HCT116 (cell line): ENCODE measurements around the gene TESPA1. TPM values are rescaled to one million over a fixed set of nuclear protein-coding genes. Genes with fewer than 3 reads are reported as not detected.

Source experiments
- ATAC-seq: fragments of 200-7000 bp; cut with Tn5 transposase; 2 replicates; pipeline ENCODE4 v1.9.1; 2020; ENCODE audit warnings: mild to moderate bottlenecking, moderate library complexity
- BruUV-seq: library from RNA; stranded (reverse); fragments of 400-500 nt; replicated peaks from 2 replicates; lab custom pipeline; 2021; lab: Mats Ljungman, UMichigan
- CTCF ChIA-PET: fragments of 300-600 bp; sonication (Branson Sonifier 250); formaldehyde crosslinking; loops from one replicate; lab custom pipeline; 2021; ENCODE audit warnings: antibody characterized with exemption; lab: Charles Lee
- POLR2A ChIA-PET: fragments of 300-600, 350-600 bp; sonication (Branson Sonifier 250); formaldehyde crosslinking; loops from one replicate; lab custom pipeline; 2021; ENCODE audit warnings: antibody characterized with exemption; lab: Charles Lee
- RAD21 ChIA-PET, 2 experiments: fragments of 300-600 bp; sonication (Branson Sonifier 250); formaldehyde crosslinking; loops; one replicate each; lab custom pipeline; 2023; ENCODE audit warnings: low total read pairs in 2 of 2; ENCODE audit not compliant: uncharacterized antibody in 2 of 2, unreplicated experiment in 2 of 2, low non-redundant PET in 1 of 2; lab: Charles Lee
- DNase-seq: peaks from one replicate; pipeline ENCODE4 v3.0.0-alpha.2; 2010; ENCODE audit warnings: low read depth, low spot score
- H2AFZ ChIP-seq: fragments of 200-600 bp; shearing (Covaris generic), sonication (generic); 2 replicates; pipeline ENCODE4 v1.6.1; 2017; ENCODE audit warnings: low read depth, mixed run types, mixed read lengths, antibody characterized with exemption, low read length; ENCODE audit not compliant: poor library complexity, severe bottlenecking
- H3K27ac ChIP-seq: 2 replicates; pipeline ENCODE4 v1.5.1; 2012; ENCODE audit warnings: low read depth, low read length
- H3K27me3 ChIP-seq: fragments of 200-600 bp; sonication (generic); 2 replicates; pipeline ENCODE4 v1.6.1; 2016; ENCODE audit warnings: mixed run types, low read length, mixed read lengths; ENCODE audit not compliant: insufficient read depth
- H3K36me3 ChIP-seq, 2 experiments: fragments of 200-500 bp in 1 of 2; fragments of 200-600 bp in 1 of 2; sonication (Bioruptor generic) in 1 of 2; sonication (generic) in 1 of 2; 2 replicates each; pipeline versions ENCODE4 v1.5.1 to v1.6.1; 2014 to 2016; ENCODE audit warnings: low read length in 2 of 2, inconsistent platforms in 1 of 2, mixed read lengths in 1 of 2, mixed run types in 1 of 2; ENCODE audit not compliant: insufficient read depth in 2 of 2, control insufficient read depth in 1 of 2
- H3K4me1 ChIP-seq, 2 experiments: fragments of 200-600 bp in 1 of 2; sonication (generic) in 1 of 2; 2 replicates each; pipeline versions ENCODE4 v1.5.1 to v1.6.1; 2012 to 2017; ENCODE audit warnings: low read length in 2 of 2, inconsistent platforms in 1 of 2, mild to moderate bottlenecking in 1 of 2, mixed read lengths in 1 of 2, mixed run types in 1 of 2, moderate library complexity in 1 of 2; ENCODE audit not compliant: insufficient read depth in 2 of 2, control insufficient read depth in 1 of 2
- H3K4me2 ChIP-seq: fragments of 200-600 bp; sonication (generic); 2 replicates; pipeline ENCODE4 v1.6.1; 2017; ENCODE audit warnings: mixed run types, low read length, mixed read lengths
- H3K4me3 ChIP-seq, 2 experiments: fragments of 200-600 bp in 1 of 2; sonication (generic) in 1 of 2; replicated peaks in 1 of 2; 2 replicates each; pipeline ENCODE4 v1.5.1; 2011 to 2016; ENCODE audit warnings: low read length in 2 of 2, control low read depth in 1 of 2, low read depth in 1 of 2, mild to moderate bottlenecking in 1 of 2, mixed read lengths in 1 of 2, mixed run types in 1 of 2
- H3K79me2 ChIP-seq: fragments of 200-600 bp; sonication (generic); 2 replicates; pipeline ENCODE4 v1.6.1; 2017; ENCODE audit warnings: mild to moderate bottlenecking, mixed run types, low read length, moderate library complexity, mixed read lengths; ENCODE audit not compliant: insufficient read depth
- H3K9ac ChIP-seq: fragments of 200-600 bp; sonication (generic); 2 replicates; pipeline ENCODE4 v1.6.1; 2016; ENCODE audit warnings: low read length, mixed read lengths
- H3K9me2 ChIP-seq: fragments of 200-600 bp; sonication (generic), shearing (Covaris generic); 2 replicates; pipeline ENCODE4 v1.6.1; 2017; ENCODE audit warnings: mixed run types, mild to moderate bottlenecking, moderate library complexity; ENCODE audit not compliant: insufficient read depth
- H3K9me3 ChIP-seq, 2 experiments: fragments of 200-500 bp in 1 of 2; fragments of 200-600 bp in 1 of 2; sonication (Bioruptor generic) in 1 of 2; sonication (generic) in 1 of 2; 2 replicates each; pipeline ENCODE4 v1.6.1; 2014 to 2017; ENCODE audit warnings: low read length in 2 of 2, mixed read lengths in 2 of 2, inconsistent platforms in 1 of 2, low read depth in 1 of 2, mild to moderate bottlenecking in 1 of 2, mixed run types in 1 of 2, moderate library complexity in 1 of 2; ENCODE audit not compliant: control insufficient read depth in 1 of 2, insufficient read depth in 1 of 2
- H4K20me1 ChIP-seq: fragments of 200-600 bp; sonication (generic), shearing (Covaris generic); 2 replicates; pipeline ENCODE4 v1.6.1; 2017; ENCODE audit warnings: mixed run types, mild to moderate bottlenecking, moderate library complexity; ENCODE audit not compliant: insufficient read depth
- ATF3 ChIP-seq: IDR thresholded peaks from 2 replicates; pipeline ENCODE4 v1.6.1; 2012
- CBX3 ChIP-seq: IDR thresholded peaks from 2 replicates; pipeline ENCODE4 v1.6.1; 2012; ENCODE audit warnings: low read depth
- CEBPB ChIP-seq: IDR thresholded peaks from 2 replicates; pipeline ENCODE4 v1.6.1; 2012; ENCODE audit warnings: low read depth
- EGR1 ChIP-seq: IDR thresholded peaks from 2 replicates; pipeline ENCODE4 v1.6.1; 2012; ENCODE audit warnings: low read depth
- EZH2 ChIP-seq: fragments of 200-600 bp; sonication (generic); IDR thresholded peaks from 2 replicates; pipeline ENCODE4 v1.6.1; 2017; ENCODE audit warnings: antibody characterized with exemption, mixed run types
- EZH2phosphoT487 ChIP-seq: fragments of 200-600 bp; IDR thresholded peaks from 2 replicates; pipeline ENCODE4 v1.6.1; 2018; ENCODE audit warnings: antibody characterized with exemption, borderline replicate concordance
- JUND ChIP-seq: IDR thresholded peaks from 2 replicates; pipeline ENCODE4 v1.6.1; 2012
- MAX ChIP-seq: IDR thresholded peaks from 2 replicates; pipeline ENCODE4 v1.6.1; 2012
- POLR2A ChIP-seq: IDR thresholded peaks from 2 replicates; pipeline ENCODE4 v1.7.0; 2011; ENCODE audit warnings: borderline replicate concordance; ENCODE audit not compliant: insufficient read depth, insufficient read length; ENCODE audit errors: extremely low read depth
- POLR2AphosphoS5 ChIP-seq: IDR thresholded peaks from 2 replicates; pipeline ENCODE4 v1.6.1; 2011; ENCODE audit warnings: mild to moderate bottlenecking, low read depth, low read length, moderate library complexity
- RAD21 ChIP-seq: IDR thresholded peaks from 2 replicates; pipeline ENCODE4 v1.6.1; 2012; ENCODE audit warnings: low read depth, mild to moderate bottlenecking
- REST ChIP-seq: IDR thresholded peaks from 2 replicates; pipeline ENCODE4 v1.6.1; 2012; ENCODE audit warnings: low read depth
- SIN3A ChIP-seq: IDR thresholded peaks from 2 replicates; pipeline ENCODE4 v1.6.1; 2012; ENCODE audit warnings: low read depth
- SP1 ChIP-seq: IDR thresholded peaks from 2 replicates; pipeline ENCODE4 v1.6.1; 2012; ENCODE audit warnings: low read depth
- SRF ChIP-seq: IDR thresholded peaks from 2 replicates; pipeline ENCODE4 v1.6.1; 2012; ENCODE audit warnings: low read depth
- TCF7L2 ChIP-seq: IDR thresholded peaks from 2 replicates; pipeline ENCODE4 v1.7.0; 2011; ENCODE audit warnings: borderline replicate concordance, inconsistent platforms; ENCODE audit not compliant: insufficient read depth, insufficient read length; ENCODE audit errors: extremely low read depth
- ZBTB33 ChIP-seq: IDR thresholded peaks from 2 replicates; pipeline ENCODE4 v1.6.1; 2011; ENCODE audit warnings: mild to moderate bottlenecking, low read length, moderate library complexity; ENCODE audit not compliant: insufficient replicate concordance; ENCODE audit errors: extremely low read depth
- ZFX ChIP-seq: fragments of 450-650 bp; IDR thresholded peaks from 2 replicates; pipeline ENCODE4 v1.6.1; 2017
- ZNF274 ChIP-seq: fragments of 200-500 bp; sonication (Bioruptor generic); IDR thresholded peaks from 2 replicates; pipeline ENCODE4 v1.6.1; 2014; ENCODE audit warnings: mild to moderate bottlenecking, low read depth, low read length, inconsistent platforms
- intact Hi-C: fragments of 100-400 bp; cut with micrococcal nuclease; formaldehyde crosslinking; loops from 2 replicates; pipeline ENCODE4 v1.10.0; 2022
- total RNA-seq: library from RNA; stranded (reverse); gene quantifications from one replicate; pipeline ENCODE4 v1.2.1, GENCODE V29; 2021; ENCODE audit not compliant: unreplicated experiment

TESPA1 gene
- total RNA-seq, 1 experiment from 2014 or later, result 0.27 TPM

- ChIA-PET CTCF (interaction anchor here (1.5 kb wide), 1 partner anchor 38 kb away, joined by 4 read pairs; no protein-coding TSS in a partner anchor), RAD21 (no interaction called here), POLR2A (no interaction called here)
- no TSS peak for BruUV-seq
- no peaks in the 10 kb centered on the region for H3K79me2 ChIP-seq
- H4K20me1 ChIP-seq, result no peaks in the 10 kb centered on the region
- peaks cover 75% of the 10 kb centered on the region for H3K27me3 ChIP-seq
- no peaks in the 10 kb centered on the region for H3K9me2 ChIP-seq
- ATAC-seq, result no peak
- H3K4me1 ChIP-seq, result no peaks in the 10 kb centered on the region
- TF ChIP-seq TCF7L2, result no peak
- TF ChIP-seq ZFX, result no peak
- no peak for TF ChIP-seq MAX
- no peak for TF ChIP-seq CBX3
- TF ChIP-seq POLR2A, result no peak
- TF ChIP-seq ZNF274, result no peak
- TF ChIP-seq EZH2phosphoT487, result no peak
- TF ChIP-seq ATF3, result no peak
- TF ChIP-seq EGR1, result no peak
- TF ChIP-seq JUND, result no peak
- TF ChIP-seq SRF, result no peak
- TF ChIP-seq CEBPB, result no peak
- TF ChIP-seq ZBTB33, result no peak
- TF ChIP-seq SP1, result no peak
- no peak for TF ChIP-seq RAD21
- no peak for TF ChIP-seq REST
- TF ChIP-seq EZH2, result no peak
- TF ChIP-seq POLR2AphosphoS5, result no peak
- TF ChIP-seq SIN3A, result no peak
- no peak overlapping the region for H2AFZ ChIP-seq
- no peak overlapping the region for H3K4me2 ChIP-seq
- H3K9ac ChIP-seq, result no peak overlapping the region
- no peak overlapping the region for H3K4me3 ChIP-seq
- no peak for DNase-seq
- intact Hi-C loops, result no loop called here
- no peaks in the 10 kb centered on the region for H3K36me3 ChIP-seq
- H3K27ac ChIP-seq, result no peak overlapping the region
- H3K9me3 ChIP-seq, result no peaks in the 10 kb centered on the region
Observed at GRCh38 chr12:55034218-55034617, 49.7 kb upstream of the TESPA1 start.
